Memory B cell (primary cell): ENCODE results near the gene DOC2B.
"Not testable (repeated sequence)": the region's sequence is repeated elsewhere in the genome, so short reads cannot be mapped to it uniquely, and the experiment has no call there.

Experiments used
- ATAC-seq: fragments of 150-1000 bp; cut with Tn5 transposase; 2 replicates; pipeline ENCODE4 v1.10.0; 2021; ENCODE audit warnings: low read depth, mild to moderate bottlenecking, moderate library complexity
- DNase-seq, 2 donors: peaks; one replicate each; pipeline ENCODE4 v3.0.0; 2022; ENCODE audit warnings: low spot score in 2 of 2
- H3K27ac Mint-ChIP-seq: one replicate; pipeline ENCODE4 v1.8.0; 2022; ENCODE audit warnings: mild to moderate bottlenecking, moderate library complexity, mixed read lengths
- H3K27me3 Mint-ChIP-seq: one replicate; pipeline ENCODE4 v1.8.0; 2022; ENCODE audit warnings: mixed read lengths
- H3K36me3 Mint-ChIP-seq: one replicate; pipeline ENCODE4 v1.8.0; 2022; ENCODE audit warnings: mild to moderate bottlenecking, mixed read lengths
- H3K4me1 Mint-ChIP-seq: one replicate; pipeline ENCODE4 v1.8.0; 2022; ENCODE audit warnings: mixed read lengths
- H3K4me3 Mint-ChIP-seq: one replicate; pipeline ENCODE4 v1.8.0; 2022; ENCODE audit warnings: mild to moderate bottlenecking, moderate library complexity, mixed read lengths
- H3K9me3 Mint-ChIP-seq: one replicate; pipeline ENCODE4 v1.8.0; 2022; ENCODE audit warnings: mixed read lengths

DOC2B gene

DNA sequence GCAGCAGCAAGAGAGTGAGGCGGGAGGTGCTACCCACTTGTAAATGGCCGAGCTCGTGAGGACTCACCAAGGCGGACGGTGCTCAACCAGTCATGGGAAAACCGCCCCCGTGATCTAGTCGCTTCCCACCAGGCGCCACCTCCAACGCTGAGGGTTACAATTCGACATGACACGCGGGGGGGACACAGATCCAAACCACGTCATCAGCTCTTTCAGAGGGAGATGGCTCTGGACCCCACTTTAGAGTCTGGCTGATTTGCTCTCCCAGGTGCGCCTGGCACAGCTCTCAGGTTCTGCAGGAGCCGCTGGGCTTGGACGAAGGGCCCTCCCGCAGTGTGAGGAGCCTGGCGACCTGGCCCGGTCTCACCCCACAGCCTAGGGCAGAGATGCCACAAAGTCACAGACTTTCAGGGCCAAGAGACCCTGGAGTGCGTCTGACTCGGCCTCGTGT is 21.1 kb upstream of the DOC2B start:
- no peak for DNase-seq
- H3K36me3 Mint-ChIP-seq = peaks cover 3% of the 10 kb centered on the region
- no peak overlapping the region for H3K4me3 Mint-ChIP-seq
- ATAC-seq = no peak
- peaks cover 8% of the 10 kb centered on the region for H3K9me3 Mint-ChIP-seq
- no peaks in the 10 kb centered on the region for H3K4me1 Mint-ChIP-seq
- H3K27me3 Mint-ChIP-seq = peaks cover 6% of the 10 kb centered on the region
- no peak overlapping the region for H3K27ac Mint-ChIP-seq

- H3K4me3 Mint-ChIP-seq, DNase-seq, H3K27me3 Mint-ChIP-seq, H3K36me3 Mint-ChIP-seq, ATAC-seq, H3K27ac Mint-ChIP-seq, H3K9me3 Mint-ChIP-seq, H3K4me1 Mint-ChIP-seq: not testable (repeated sequence)
These were observed 20.3 kb upstream of the DOC2B start for GRCh38 chr17:201736-202135.

- not testable (repeated sequence) for ATAC-seq, H3K9me3 Mint-ChIP-seq, DNase-seq, H3K36me3 Mint-ChIP-seq, H3K27ac Mint-ChIP-seq, H3K4me3 Mint-ChIP-seq, H3K4me1 Mint-ChIP-seq, H3K27me3 Mint-ChIP-seq
These were observed 19.8 kb upstream of the DOC2B start for GRCh38 chr17:201257-201656.

DNA sequence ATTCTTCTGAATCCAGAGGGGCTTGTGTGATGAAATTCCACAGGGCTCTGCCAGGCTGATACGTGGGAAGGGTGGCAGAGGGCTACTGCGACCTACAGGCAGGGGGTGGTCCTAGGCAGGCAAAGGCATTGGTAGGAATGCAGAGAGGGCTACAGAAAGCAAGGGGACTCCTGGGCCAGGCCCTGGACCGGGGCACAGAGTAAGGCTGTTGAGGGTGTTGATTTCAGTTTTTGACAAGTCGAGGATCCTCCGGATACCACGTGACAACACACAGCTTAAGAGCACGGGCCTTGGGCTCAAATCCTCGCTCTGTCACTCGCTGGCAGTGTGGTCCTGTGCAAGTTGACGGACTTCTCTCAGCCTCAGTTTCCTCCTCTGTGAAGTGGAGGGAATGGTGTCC is 19.1 kb upstream of the DOC2B start:
- H3K27ac Mint-ChIP-seq = no peak overlapping the region
- H3K27me3 Mint-ChIP-seq = peaks cover 6% of the 10 kb centered on the region
- H3K36me3 Mint-ChIP-seq = no peaks in the 10 kb centered on the region
- no peak overlapping the region for H3K4me3 Mint-ChIP-seq
- no peaks in the 10 kb centered on the region for H3K9me3 Mint-ChIP-seq
- ATAC-seq (no peak), DNase-seq (no peak)
- no peaks in the 10 kb centered on the region for H3K4me1 Mint-ChIP-seq

DNA sequence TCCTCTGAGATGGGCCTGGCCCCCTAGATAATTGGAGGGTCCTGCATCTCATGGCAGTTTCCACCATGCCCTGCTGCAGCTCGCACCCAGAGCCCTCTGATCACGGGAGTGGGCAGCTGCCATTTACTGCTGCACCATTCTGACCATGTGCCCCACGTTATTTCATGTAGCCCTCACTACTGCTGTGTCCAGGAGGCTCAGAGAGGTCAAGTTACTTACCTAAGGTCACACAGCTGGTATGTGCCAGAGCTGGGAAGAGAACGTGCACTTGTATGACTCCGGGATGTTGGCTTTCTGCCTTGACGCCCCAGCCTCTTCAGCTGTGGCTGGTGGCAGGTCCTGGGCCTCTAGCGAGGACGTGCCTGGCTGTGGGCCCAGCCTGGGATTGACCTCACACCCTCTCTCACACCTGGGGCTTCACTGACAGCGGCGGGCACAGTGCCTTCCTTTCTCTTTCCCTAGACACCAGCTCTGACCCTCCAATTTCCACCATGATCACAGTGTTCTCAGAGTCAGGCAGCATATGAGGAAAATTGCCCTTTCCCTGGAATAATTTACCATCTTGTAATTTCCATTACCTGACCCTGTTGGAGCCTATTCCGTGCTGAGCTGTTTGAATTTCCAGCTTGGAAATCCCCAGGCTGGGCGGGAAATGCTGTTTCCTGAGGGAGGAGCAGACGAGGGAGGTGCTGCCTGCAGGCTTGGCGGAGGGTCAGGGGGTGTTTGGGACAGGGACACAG is 18.5 kb upstream of the DOC2B start:
- peaks cover 6% of the 10 kb centered on the region for H3K27me3 Mint-ChIP-seq
- H3K4me3 Mint-ChIP-seq = no peak overlapping the region
- no peaks in the 10 kb centered on the region for H3K36me3 Mint-ChIP-seq
- ATAC-seq = no peak
- H3K4me1 Mint-ChIP-seq = no peaks in the 10 kb centered on the region
- no peak for DNase-seq
- no peaks in the 10 kb centered on the region for H3K9me3 Mint-ChIP-seq
- H3K27ac Mint-ChIP-seq = no peak overlapping the region

GRCh38 chr17:199191-199604 is 17.7 kb upstream of the DOC2B start:
- no peak overlapping the region for H3K4me3 Mint-ChIP-seq
- H3K27ac Mint-ChIP-seq = no peak overlapping the region
- no peak for DNase-seq
- no peaks in the 10 kb centered on the region for H3K36me3 Mint-ChIP-seq
- no peaks in the 10 kb centered on the region for H3K4me1 Mint-ChIP-seq
- peaks cover 4% of the 10 kb centered on the region for H3K27me3 Mint-ChIP-seq
- ATAC-seq = no peak
- H3K9me3 Mint-ChIP-seq = no peaks in the 10 kb centered on the region

DNA sequence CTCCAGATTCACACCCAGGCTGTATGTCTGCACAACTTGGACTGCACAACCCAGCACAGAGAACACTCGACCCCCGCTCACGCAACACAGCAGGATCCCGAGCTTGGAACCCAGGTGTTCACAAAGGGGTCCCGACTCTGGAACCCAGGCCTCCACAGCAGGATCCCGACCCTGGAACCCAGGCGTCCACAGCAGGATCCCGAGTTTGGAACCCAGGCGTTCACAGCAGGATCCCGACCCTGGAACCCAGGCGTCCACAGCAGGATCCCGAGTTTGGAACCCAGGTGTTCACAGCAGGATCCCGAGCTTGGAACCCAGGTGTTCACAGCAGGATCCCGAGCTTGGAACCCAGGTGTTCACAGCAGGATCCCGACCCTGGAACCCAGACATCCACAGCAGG is 16.8 kb upstream of the DOC2B start:
- DNase-seq, ATAC-seq, H3K4me1 Mint-ChIP-seq, H3K9me3 Mint-ChIP-seq, H3K4me3 Mint-ChIP-seq, H3K27ac Mint-ChIP-seq, H3K36me3 Mint-ChIP-seq, H3K27me3 Mint-ChIP-seq: not testable (repeated sequence)

GRCh38 chr17:197352-197751 is 15.9 kb upstream of the DOC2B start:
- H3K27me3 Mint-ChIP-seq = peaks cover 4% of the 10 kb centered on the region
- no peak for ATAC-seq
- H3K27ac Mint-ChIP-seq = no peak overlapping the region
- H3K9me3 Mint-ChIP-seq = no peaks in the 10 kb centered on the region
- no peaks in the 10 kb centered on the region for H3K36me3 Mint-ChIP-seq
- H3K4me1 Mint-ChIP-seq = no peaks in the 10 kb centered on the region
- H3K4me3 Mint-ChIP-seq = no peak overlapping the region
- no peak for DNase-seq

DNA sequence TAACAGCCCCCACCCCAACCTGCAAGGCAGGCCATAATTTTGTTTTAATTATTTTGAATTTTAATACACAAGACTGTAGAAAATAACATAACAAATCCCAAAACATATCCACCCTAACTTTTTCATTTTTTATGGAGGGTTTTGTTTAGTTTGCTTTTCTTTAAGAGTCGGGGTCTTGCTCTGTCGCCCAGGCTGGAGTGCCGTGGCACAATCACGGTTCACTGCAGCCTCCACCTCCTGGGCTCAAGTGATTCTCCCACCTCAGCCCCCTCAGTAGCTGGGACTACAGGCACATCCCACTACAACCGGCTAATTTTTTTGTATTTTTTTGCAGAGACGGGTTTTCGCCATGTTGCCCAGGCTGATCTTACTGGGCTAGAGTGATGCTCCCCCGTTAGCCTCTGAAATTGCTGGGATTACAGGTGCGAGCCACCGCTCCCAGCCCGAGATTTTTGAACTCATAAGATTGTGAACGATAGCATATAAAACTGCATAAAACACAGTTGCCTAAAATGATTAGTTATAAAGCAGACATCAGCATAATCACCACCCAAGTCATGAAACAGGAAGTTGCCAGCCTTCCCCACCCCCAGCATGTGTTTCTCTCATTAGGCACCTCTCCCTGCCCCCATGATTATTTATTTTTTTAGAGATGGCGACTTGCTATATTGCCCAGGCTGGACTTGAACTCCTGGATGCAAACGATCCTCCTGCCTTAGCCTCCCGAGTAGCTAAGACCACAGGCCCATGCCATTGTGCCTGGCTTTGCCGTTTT is 13.6 kb upstream of the DOC2B start:
- H3K9me3 Mint-ChIP-seq = no peaks in the 10 kb centered on the region
- no peak overlapping the region for H3K27ac Mint-ChIP-seq
- no peak for ATAC-seq

GRCh38 chr17:193841-194806 is 12.7 kb upstream of the DOC2B start:
- ATAC-seq = no peak
- Mint-ChIP-seq H3K27ac (no peak overlapping the region), H3K36me3 (no peaks in the 10 kb centered on the region), H3K4me3 (no peak overlapping the region), H3K4me1 (no peaks in the 10 kb centered on the region), H3K9me3 (no peaks in the 10 kb centered on the region), H3K27me3 (peaks cover 4% of the 10 kb centered on the region)
- no peak for DNase-seq

More for the DNA sequence above, 13.6 kb upstream of the DOC2B start:
- DNase-seq = no peak
- H3K4me3 Mint-ChIP-seq = no peak overlapping the region
- no peaks in the 10 kb centered on the region for H3K4me1 Mint-ChIP-seq
- H3K27me3 Mint-ChIP-seq = peaks cover 4% of the 10 kb centered on the region
- no peaks in the 10 kb centered on the region for H3K36me3 Mint-ChIP-seq

DNA sequence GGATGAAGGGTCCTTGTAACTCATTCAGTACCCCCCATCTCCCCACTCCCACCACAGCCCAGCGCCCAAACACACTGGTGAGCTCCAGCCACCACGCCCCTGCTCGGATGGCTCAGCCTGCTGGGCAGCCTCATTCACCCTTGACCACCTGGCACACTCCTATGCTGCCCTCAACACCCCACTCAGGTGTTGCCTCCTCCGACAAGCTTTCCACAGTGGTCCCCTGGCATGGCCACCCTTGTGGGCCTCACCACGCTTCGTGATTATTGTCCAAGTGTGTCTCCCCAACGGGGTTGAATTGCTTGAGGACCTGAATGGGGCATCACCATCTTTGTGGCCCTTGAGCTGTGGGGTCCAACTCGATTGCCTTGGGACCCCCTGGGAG is 12.0 kb upstream of the DOC2B start:
- H3K27ac Mint-ChIP-seq = no peak overlapping the region
- peaks cover 4% of the 10 kb centered on the region for H3K27me3 Mint-ChIP-seq
- ATAC-seq (no peak), DNase-seq (no peak)
- no peaks in the 10 kb centered on the region for H3K36me3 Mint-ChIP-seq
- no peaks in the 10 kb centered on the region for H3K4me1 Mint-ChIP-seq
- H3K4me3 Mint-ChIP-seq = no peak overlapping the region
- H3K9me3 Mint-ChIP-seq = no peaks in the 10 kb centered on the region

DNA sequence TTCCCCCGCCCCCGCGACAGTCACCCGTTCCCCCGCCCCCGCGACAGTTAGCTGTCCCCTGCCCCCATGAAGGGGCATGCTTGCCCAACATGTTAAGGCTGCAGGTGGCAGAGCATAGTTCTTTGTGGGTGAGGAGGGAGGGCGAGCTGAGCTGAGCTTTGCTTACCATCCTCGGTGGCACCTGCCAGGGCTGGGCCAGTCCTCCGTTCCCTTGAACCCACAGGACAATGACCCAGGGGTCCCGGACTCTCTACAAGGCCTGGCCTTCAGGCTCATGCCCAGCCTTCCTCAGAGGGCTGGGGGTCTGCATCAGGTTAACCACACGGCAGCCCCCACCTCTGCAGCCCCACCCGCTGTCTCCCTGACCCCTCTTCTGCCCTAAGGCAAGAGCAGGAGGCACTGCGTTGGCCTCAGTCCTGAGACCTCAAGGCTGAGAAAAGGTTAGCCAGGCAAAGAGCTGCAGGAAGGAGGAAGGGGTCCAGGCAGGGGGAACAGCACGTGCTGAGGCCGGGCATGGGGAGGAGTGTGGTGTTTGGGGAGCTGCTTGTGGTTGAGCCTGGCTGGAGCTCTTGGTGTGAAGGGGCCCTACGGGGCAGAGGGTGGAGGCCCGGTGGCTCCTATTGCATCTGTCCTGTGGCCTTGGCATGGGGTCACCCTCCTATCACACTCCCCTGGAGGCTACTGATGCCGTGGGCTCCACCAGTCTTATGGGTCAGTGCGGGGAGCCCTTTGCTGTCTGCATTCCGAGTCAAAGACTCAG is 11.4 kb upstream of the DOC2B start:
- H3K9me3 Mint-ChIP-seq = no peaks in the 10 kb centered on the region
- no peaks in the 10 kb centered on the region for H3K4me1 Mint-ChIP-seq
- DNase-seq (no peak), ATAC-seq (no peak)
- H3K4me3 Mint-ChIP-seq = no peak overlapping the region
- H3K36me3 Mint-ChIP-seq = no peaks in the 10 kb centered on the region
- H3K27ac Mint-ChIP-seq = no peak overlapping the region
- H3K27me3 Mint-ChIP-seq = peaks cover 1% of the 10 kb centered on the region

DNA sequence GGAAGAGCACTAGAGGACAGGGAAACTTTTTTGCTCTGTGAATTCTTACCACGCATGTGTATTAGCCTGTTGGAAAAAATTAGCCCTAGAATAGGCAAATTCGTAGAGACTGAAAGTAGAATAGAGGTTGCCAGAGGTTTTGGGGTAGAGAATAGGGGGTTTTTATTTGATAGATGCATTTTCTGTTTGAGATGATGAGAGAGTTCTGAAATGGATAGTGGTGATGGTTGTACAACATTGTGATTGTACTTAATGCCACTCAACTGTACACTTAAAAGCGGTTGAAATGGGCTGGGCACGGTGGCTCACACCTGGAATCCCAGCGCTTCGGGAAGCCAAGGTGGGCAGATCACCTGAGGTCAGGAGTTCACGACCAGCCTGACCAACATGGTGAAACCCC is 8.0 kb upstream of the DOC2B start:
- Mint-ChIP-seq H3K4me1 (no peaks in the 10 kb centered on the region), H3K36me3 (no peaks in the 10 kb centered on the region), H3K27ac (no peak overlapping the region), H3K9me3 (no peaks in the 10 kb centered on the region), H3K4me3 (no peak overlapping the region), H3K27me3 (peaks cover 6% of the 10 kb centered on the region)
- ATAC-seq = no peak
- DNase-seq = no peak
